ENCODE results near the gene MIPEP. TPM values are rescaled to one million over a fixed set of nuclear protein-coding genes. Genes with fewer than 3 reads are reported as not detected.

Gene MIPEP
- total RNA-seq, 2 experiments from 2014 or later = 3.9 to 4.8 TPM

- Mint-ChIP-seq H3K36me3 (ENCODE audit: low read depth) (no peaks in the 10 kb centered on the region), H3K9me3 (peaks cover 4% of the 10 kb centered on the region), H3K27me3 (no peaks in the 10 kb centered on the region), H3K4me3 (no peak overlapping the region), H3K27ac (no peak overlapping the region), H3K4me1 (ENCODE audit: low read depth) (no peaks in the 10 kb centered on the region)
- Histone ChIP-seq H3K9me3 (ENCODE audit: control insufficient read depth in 1 of 2, insufficient read depth in 1 of 2, low read length in 2 of 2) (peaks cover 0 to 15% of the 10 kb centered on the region in 2 experiments), H3K36me3 (ENCODE audit: insufficient read depth, low read length) (no peaks in the 10 kb centered on the region), H3K4me3 (ENCODE audit: low read length) (no peak overlapping the region), H3K4me1 (ENCODE audit: insufficient read depth, low read length) (no peaks in the 10 kb centered on the region), H3K27me3 (ENCODE audit: control insufficient read depth in 1 of 2, insufficient read depth in 2 of 2, low read length in 2 of 2) (peaks cover 0 to 3% of the 10 kb centered on the region in 2 experiments), H3K27ac (ENCODE audit: low read depth in 1 of 2, low read length in 2 of 2) (no peak overlapping the region)
- intact Hi-C loops (cut with DNase I, micrococcal nuclease) = no loop called here
- POLR2A ChIA-PET = no interaction called here
- TF ChIP-seq CTCF (IDR thresholded peaks at IDR 0.05) = no peak
- DNase-seq (no peak), ATAC-seq (ENCODE audit: poor library complexity) (no peak)
- CTCF ChIA-PET = no interaction called here
These were observed 201.6 kb downstream of the MIPEP start for GRCh38 chr13:23687614-23688013.

- intact Hi-C loops (cut with DNase I, micrococcal nuclease) = no loop called here
- Histone ChIP-seq H3K4me3 (ENCODE audit: low read length) (no peak overlapping the region), H3K27me3 (ENCODE audit: control insufficient read depth in 1 of 2, insufficient read depth in 2 of 2, low read length in 2 of 2) (peaks cover 0 to 3% of the 10 kb centered on the region in 2 experiments), H3K27ac (ENCODE audit: low read depth in 1 of 2, low read length in 2 of 2) (no peak overlapping the region), H3K9me3 (ENCODE audit: control insufficient read depth in 1 of 2, insufficient read depth in 1 of 2, low read length in 2 of 2) (peaks cover 0 to 15% of the 10 kb centered on the region in 2 experiments), H3K36me3 (ENCODE audit: insufficient read depth, low read length) (no peaks in the 10 kb centered on the region), H3K4me1 (ENCODE audit: insufficient read depth, low read length) (no peaks in the 10 kb centered on the region)
- TF ChIP-seq CTCF (IDR thresholded peaks at IDR 0.05) = no peak
- Mint-ChIP-seq H3K27ac (no peak overlapping the region), H3K9me3 (peaks cover 4% of the 10 kb centered on the region), H3K27me3 (no peaks in the 10 kb centered on the region), H3K4me3 (no peak overlapping the region), H3K4me1 (ENCODE audit: low read depth) (no peaks in the 10 kb centered on the region), H3K36me3 (ENCODE audit: low read depth) (no peaks in the 10 kb centered on the region)
- DNase-seq (no peak), ATAC-seq (ENCODE audit: poor library complexity) (no peak)
- CTCF ChIA-PET = no interaction called here
- POLR2A ChIA-PET = no interaction called here
These were observed 202.3 kb downstream of the MIPEP start for GRCh38 chr13:23686948-23687347.

GRCh38 chr13:23685416-23685815, 203.8 kb downstream of the MIPEP start:
- Mint-ChIP-seq H3K36me3 (ENCODE audit: low read depth) (no peaks in the 10 kb centered on the region), H3K27me3 (no peaks in the 10 kb centered on the region), H3K4me1 (ENCODE audit: low read depth) (no peaks in the 10 kb centered on the region), H3K9me3 (peaks cover 4% of the 10 kb centered on the region), H3K4me3 (no peak overlapping the region), H3K27ac (no peak overlapping the region)
- no peaks in the 10 kb centered on the region for H3K4me1 ChIP-seq (ENCODE audit: insufficient read depth, low read length)
- DNase-seq = no peak
- TF ChIP-seq CTCF (IDR thresholded peaks at IDR 0.05) = no peak
- intact Hi-C loops (cut with DNase I, micrococcal nuclease) = no loop called here
- ChIA-PET CTCF (interaction anchor here (1.2 kb wide), 1 partner anchor 12 kb away, joined by 3 read pairs; no protein-coding TSS in a partner anchor), POLR2A (no interaction called here)
- H3K27ac ChIP-seq (ENCODE audit: low read depth in 1 of 2, low read length in 2 of 2) = no peak overlapping the region
- H3K4me3 ChIP-seq (ENCODE audit: low read length) = no peak overlapping the region
- H3K27me3 ChIP-seq (ENCODE audit: control insufficient read depth in 1 of 2, insufficient read depth in 2 of 2, low read length in 2 of 2) = peaks cover 0 to 3% of the 10 kb centered on the region in 2 experiments
- ATAC-seq (ENCODE audit: poor library complexity) = no peak
- no peaks in the 10 kb centered on the region for H3K36me3 ChIP-seq (ENCODE audit: insufficient read depth, low read length)
- H3K9me3 ChIP-seq (ENCODE audit: control insufficient read depth in 1 of 2, insufficient read depth in 1 of 2, low read length in 2 of 2) = peaks cover 5 to 15% of the 10 kb centered on the region in 2 experiments
